Islet precursor cell (in vitro differentiated cells): ENCODE results near the gene KLHL26.

ENCODE experiments used
- DNase-seq: peaks from one replicate; pipeline ENCODE4 v3.0.0-alpha.2; 2018

Gene KLHL26

GRCh38 chr19:18697680-18698079 lies 60.9 kb downstream of the KLHL26 start:
- no peak for DNase-seq

- DNase-seq: no peak
These were observed 61.7 kb downstream of the KLHL26 start for GRCh38 chr19:18698321-18699167.

DNA sequence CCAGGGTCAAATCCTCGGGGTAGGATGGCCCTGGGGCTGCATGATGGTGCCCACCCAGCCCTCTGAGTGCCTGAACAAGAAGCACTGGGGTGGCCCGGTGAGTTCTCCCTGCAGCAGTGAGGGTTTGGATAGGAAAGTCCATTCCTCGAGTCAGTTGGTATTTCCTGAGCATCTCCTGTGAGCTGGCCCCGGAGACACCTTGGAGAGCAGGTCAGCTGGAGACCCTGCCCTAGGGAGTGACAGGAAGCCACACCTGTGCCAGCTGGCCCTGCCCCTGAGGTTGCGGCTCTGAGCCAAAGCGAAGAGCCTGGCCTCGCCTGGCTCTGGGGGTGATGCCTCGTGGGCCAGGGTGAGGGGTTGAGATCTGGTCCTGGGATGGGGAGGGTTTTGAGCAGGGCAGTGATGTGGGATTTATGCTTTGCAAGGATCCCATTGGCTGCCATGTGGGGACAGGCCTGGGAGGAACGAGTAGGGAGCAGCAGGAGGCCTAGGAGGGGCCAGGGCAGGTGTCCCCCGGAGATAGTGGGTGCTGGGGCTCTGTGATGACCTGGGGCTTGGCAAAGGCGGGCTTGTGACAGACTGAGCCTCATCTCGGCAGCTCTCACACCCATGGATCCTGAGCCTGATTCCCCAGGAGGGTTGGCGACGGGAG lies 62.7 kb downstream of the KLHL26 start:
- DNase-seq: no peak

DNA sequence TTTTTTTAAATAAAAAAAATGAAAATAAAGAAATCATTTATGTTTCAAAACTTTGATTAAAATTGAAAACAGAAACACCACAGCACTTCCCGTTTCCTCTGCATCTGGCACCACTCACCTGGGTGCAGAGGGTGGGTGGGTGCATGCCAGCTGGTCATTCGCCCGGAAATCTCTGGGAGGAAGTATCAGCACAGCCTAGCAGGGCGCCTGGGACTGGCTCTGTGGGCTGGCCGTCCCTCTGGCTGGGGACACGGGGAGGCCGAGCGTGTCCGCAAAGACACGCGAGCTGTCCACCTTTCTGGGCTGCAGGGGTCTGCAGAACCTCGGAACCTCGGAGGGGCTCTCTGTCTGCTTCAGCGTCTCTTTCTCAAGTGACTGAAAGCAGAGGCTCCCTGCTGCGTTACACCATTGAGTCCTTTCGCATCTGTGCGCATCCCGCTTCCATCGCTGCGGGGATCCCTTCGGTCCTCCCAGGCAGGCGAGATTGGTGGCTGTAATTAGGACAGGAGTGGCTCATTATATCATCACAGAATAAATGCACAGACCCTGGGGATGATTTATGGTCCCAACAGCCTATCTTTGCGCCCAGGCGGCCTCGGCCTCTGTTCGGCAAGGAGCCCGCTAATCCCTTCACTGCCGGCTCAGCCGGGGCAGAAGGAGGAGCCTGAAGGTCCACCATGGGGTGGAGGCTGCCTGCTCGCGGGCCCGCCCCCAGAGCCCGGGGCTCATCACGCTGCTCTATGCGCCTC lies 63.8 kb downstream of the KLHL26 start:
- peak; percentile 76 for DNase-seq

DNA sequence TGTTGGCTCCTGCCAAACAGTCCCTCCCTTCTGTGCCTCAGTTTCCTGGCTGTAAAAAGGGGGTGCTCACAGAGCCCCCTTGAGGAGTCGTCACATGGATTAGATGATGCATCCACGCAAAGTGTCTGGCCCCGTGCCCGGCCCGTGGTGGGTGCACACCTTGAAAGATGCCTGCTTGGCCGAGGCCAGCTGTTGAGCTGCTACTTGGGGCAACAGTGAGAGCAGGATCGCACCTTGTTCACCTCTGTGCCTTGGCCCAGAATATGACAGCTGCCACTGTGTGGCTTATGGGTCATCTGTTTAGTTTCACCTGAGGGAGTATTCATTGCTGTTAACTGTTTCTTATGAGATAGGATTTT lies 64.4 kb downstream of the KLHL26 start:
- DNase-seq: no peak

DNA sequence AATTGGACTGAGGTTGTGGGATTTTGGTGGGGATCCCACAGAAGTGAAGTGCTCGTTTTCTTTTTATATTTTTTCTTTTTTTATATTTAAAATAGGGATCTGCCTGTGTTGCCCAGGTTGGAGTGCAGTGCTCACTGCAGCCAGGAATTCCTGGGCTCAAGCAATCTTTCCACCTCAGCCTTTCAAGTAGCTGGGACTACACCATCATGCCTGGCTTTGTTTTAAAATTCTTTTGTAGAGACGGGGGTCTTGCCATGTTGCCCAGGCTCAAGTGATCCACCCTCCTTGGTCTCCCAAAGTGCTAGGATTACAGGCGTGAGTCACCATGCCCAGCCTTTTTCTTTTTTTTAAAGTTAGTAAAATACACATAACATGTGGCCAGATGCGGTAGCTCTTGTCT lies 67.2 kb downstream of the KLHL26 start:
- DNase-seq: no peak

DNA sequence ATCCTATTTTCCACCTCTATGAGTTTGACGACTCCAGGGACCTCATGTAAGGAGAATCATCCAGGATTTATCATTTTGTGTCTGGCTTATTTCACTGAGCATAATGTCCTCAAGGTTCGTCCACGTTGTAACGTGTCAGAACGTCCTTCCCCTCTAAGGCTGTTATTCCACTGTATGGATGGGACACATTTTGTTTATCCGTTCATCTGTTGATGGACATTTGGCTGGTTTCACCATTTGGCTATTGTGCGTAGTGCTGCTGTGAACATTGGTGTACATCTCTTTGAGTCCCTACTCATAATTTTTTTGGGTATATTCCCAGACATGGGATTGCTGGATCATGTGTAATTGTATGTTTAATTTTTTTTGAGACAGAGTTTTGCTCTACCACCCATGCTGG lies 68.1 kb downstream of the KLHL26 start:
- no peak for DNase-seq

DNA sequence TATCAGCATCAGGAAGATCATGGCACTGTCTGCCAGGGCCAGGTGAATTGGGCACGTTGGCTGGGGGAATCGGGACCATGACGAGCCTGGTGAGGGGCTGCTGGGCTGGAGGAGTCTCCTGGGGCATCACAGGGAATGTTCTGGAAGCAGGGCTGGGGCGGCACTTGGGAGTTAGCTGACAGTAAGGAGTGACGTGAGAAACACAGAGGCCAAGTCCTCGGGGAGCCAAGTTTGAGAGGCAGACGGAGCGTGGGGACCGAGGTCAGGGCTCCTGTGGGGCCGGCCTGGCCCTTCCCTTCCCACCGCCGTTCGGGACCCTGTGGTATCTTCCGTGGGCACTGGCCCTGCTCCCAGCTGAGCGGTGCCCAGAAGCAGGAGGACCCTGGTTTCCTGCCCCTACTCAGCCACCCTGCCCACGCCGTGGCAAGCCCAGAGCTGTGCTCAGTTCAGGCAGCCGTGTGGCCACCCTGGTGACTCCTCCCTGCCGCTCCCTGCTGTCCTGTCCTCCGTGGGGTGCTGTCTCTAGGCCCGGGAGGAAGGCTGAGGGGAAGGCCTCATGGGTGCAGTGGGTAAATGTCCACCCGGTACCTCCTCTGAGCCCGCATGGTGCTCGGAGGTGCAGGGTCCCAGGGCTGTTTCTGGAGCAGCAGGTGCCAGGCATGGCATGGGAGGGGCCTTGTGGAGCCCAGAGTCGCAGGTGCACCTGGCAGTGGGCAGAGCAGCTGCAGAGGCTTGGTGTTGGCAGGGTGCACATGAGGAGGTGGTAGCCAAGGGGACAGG lies 71.8 kb downstream of the KLHL26 start:
- DNase-seq: no peak

DNA sequence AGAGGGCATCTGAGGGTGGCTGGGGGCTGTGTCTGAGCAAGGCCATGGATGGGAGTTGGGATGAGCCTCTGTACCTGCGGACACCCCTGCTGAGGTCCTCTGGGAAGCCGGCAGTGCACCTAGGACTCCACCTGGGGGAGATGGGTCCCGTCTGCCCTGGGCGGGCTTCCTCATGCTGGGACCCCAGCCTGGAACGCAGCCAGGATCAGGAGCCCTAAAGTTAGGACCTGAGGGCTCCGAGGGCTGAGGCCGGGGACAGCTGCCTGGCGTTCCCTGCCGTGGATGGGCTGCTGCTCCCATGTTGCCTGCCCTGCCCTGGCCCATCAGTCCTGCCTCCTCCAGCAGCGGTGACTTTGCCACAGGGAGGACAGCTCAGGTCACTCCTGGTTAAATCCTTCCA lies 72.7 kb downstream of the KLHL26 start:
- no peak for DNase-seq

- no peak for DNase-seq
These were observed 73.4 kb downstream of the KLHL26 start for GRCh38 chr19:18710186-18710585.

GRCh38 chr19:18710996-18711751 lies 74.3 kb downstream of the KLHL26 start:
- DNase-seq: no peak

DNA sequence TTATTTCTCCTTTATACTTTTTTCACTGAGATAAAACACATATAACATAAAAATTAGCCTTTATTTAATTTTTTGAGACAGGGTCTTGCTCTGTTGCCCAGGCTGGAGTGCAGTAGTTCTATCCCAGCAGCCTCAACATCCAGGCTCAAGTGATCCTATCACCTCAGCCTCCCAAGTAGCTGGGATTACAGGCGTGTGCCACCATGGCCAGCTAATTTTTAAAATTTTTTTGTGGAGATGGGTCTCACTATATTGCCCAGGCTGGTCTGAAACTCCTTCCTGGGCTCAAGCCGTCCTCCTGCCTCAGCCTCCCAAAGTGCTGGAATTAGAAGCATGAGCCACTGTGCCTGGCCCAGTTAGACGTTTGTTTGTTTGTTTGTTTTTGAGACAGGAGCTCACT lies 75.1 kb downstream of the KLHL26 start:
- no peak for DNase-seq

- peak; percentile 73 for DNase-seq
These were observed 76.2 kb downstream of the KLHL26 start for GRCh38 chr19:18712981-18713380.

DNA sequence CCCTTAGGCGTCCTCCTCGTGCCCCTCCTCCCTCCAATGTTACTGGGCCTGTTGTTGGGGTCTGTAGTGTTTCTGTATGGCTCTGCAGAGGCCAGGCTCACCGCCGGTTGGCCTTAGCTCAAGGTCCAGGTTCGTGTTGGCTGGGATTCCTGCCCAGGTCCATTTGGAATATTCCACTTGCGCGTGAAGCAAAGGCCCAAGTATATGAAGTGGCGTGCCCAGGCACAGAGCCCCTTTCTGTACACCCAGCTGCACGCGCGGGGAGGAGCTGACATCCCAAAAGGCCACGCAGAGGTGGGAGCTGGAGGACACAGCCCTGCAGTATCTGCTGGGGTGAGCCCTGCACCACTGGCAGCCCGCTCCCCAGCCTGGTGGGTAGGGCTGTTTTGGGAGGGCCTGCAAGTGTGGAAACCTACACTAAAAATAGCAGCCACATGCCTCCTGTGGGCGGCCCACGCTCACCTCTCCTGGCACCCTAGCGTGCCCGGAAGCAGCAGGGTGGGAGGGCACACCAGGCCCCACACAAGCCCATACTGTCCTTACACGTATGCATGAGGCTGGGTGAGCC lies 76.8 kb downstream of the KLHL26 start:
- DNase-seq: no peak

- no peak for DNase-seq
These were observed 78.6 kb downstream of the KLHL26 start for GRCh38 chr19:18715416-18715815.

DNA sequence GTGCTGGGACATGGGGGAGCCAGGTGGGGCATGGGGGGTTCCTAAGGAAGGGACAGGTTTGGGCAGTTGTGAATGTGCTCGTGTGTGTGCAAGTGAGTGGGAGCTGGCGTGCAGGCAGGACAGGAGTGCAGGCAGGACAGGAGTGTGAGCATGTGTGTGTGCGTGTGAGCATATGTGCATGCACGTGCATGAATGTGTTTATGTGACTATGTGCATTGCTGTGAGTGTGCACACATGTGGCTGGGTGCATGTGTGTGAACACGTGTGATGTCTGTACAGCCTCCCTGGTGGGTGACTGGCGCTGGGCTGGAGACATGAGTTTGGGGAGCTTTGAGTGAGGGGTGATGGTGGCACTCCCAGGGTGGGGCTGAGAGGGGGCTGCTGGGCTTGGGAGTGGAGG lies 80.0 kb downstream of the KLHL26 start:
- no peak for DNase-seq

DNA sequence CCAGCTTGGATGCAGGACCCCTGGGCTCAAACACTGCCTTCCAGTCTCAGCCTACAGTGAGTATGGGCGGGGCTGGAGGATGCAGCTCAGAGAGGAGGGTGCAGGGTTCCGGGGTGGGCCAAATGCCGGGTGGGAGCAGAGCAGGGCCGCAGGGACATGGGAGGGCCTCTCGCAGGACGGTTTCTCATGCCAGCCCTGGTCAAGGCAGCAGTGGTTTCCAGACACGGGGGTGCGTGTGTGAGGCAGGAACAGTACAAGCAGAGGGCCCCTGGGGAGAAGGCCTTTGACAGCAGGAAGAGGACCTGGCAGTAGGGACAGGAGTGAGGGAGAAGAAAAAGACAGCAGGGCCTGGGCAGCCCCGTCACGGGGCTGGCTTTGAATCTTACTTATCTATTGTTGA lies 80.8 kb downstream of the KLHL26 start:
- DNase-seq: no peak

DNA sequence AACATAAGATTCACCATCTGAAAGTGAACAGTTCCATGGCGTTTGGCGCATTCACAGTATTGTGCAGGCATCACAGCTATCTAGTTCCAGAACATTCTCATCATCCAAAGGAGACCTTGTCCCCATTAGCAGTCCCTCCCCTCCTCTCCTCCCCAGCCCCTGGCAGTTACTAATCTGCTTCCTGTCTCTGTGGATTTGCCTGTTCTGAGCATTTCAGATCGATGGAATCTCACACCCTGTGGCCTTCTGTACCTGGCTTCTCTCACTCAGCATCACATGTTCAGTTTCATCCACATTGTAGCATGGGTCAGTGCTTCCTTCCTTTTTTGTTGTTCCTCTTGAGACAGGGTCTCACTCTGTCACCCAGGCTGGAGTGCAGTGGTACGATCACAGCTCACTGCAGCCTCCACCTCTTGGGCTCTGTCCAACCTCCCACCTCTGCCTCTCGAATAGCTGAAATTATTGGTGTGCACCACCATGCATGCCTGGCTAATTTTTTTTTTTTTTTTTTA lies 81.2 kb downstream of the KLHL26 start:
- DNase-seq: no peak

- no peak for DNase-seq
These were observed 82.1 kb downstream of the KLHL26 start for GRCh38 chr19:18718846-18719458.

DNA sequence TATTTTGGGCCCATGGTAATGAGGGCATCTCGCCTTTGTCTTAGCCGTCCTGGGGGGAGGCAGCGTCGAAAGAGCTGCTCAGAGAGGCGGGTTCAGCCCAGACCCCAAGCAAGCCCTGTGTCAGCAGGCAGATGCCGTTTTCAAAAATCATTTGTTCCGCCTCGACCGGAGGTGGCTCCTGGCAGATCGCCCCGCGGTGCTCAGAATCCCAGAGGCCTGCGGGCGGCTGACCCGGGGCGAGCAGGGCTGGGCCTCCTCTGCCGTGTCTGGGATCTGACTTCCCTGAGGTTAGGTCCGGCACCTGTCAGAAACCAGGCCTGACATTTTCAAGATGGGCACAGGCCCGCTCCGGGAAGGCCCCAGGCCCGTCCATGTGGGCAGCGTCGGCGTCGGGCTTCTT lies 82.7 kb downstream of the KLHL26 start:
- DNase-seq: no peak
